KMS-11 (cell line): ENCODE data around the gene MCM5.
"Not testable (repeated sequence)": the region's sequence is repeated elsewhere in the genome, so short reads cannot be mapped to it uniquely, and the experiment has no call there.

ENCODE experiments used
- H2AFZ ChIP-seq: fragments of 200-600 bp; sonication (generic); 2 replicates; pipeline ENCODE4 v1.6.1; 2016; ENCODE audit warnings: antibody characterized with exemption, mixed run types, low read depth
- H3K27ac ChIP-seq: fragments of 200-600 bp; sonication (generic); 2 replicates; pipeline ENCODE4 v1.6.1; 2016; ENCODE audit warnings: mild to moderate bottlenecking, mixed run types
- H3K27me3 ChIP-seq: fragments of 200-600 bp; sonication (generic); 2 replicates; pipeline ENCODE4 v1.6.1; 2017; ENCODE audit warnings: mild to moderate bottlenecking, low read depth, mixed run types, moderate library complexity; ENCODE audit not compliant: insufficient read depth
- H3K36me3 ChIP-seq: fragments of 200-600 bp; sonication (generic); 2 replicates; pipeline ENCODE4 v1.6.1; 2017; ENCODE audit warnings: mild to moderate bottlenecking, mixed run types; ENCODE audit not compliant: insufficient read depth
- H3K4me1 ChIP-seq: fragments of 200-600 bp; sonication (generic); 2 replicates; pipeline ENCODE4 v1.6.1; 2016; ENCODE audit warnings: mild to moderate bottlenecking, low read depth, mixed run types; ENCODE audit not compliant: poor library complexity, severe bottlenecking
- H3K4me2 ChIP-seq: fragments of 200-600 bp; sonication (generic); 2 replicates; pipeline ENCODE4 v1.7.0; 2016; ENCODE audit warnings: mild to moderate bottlenecking, mixed run types
- H3K4me3 ChIP-seq: fragments of 200-600 bp; sonication (generic); IDR thresholded peaks from 2 replicates; pipeline ENCODE4 v1.6.1; 2017; ENCODE audit warnings: low read depth, low read length, mixed read lengths; ENCODE audit not compliant: insufficient read depth
- H3K79me2 ChIP-seq: fragments of 200-600 bp; sonication (generic); 2 replicates; pipeline ENCODE4 v1.6.1; 2016; ENCODE audit warnings: low read depth, mixed run types; ENCODE audit not compliant: insufficient read depth
- H3K9ac ChIP-seq: fragments of 200-600 bp; sonication (generic); 2 replicates; pipeline ENCODE4 v1.6.1; 2016; ENCODE audit warnings: mild to moderate bottlenecking, mixed run types
- H4K20me1 ChIP-seq: fragments of 200-600 bp; sonication (generic); 2 replicates; pipeline ENCODE4 v1.6.1; 2016; ENCODE audit warnings: mild to moderate bottlenecking, mixed run types; ENCODE audit not compliant: insufficient read depth
- CTCF ChIP-seq: fragments of 200-600 bp; sonication (generic); conservative IDR thresholded peaks from 2 replicates; pipeline ENCODE4 v1.6.1; 2017; ENCODE audit warnings: low read depth, mild to moderate bottlenecking, antibody characterized with exemption, low read length, moderate library complexity, mixed read lengths

MCM5 gene

GRCh38 chr22:35459423-35459894 lies 59.5 kb downstream of the MCM5 start:
- Histone ChIP-seq H3K36me3 (no peaks in the 10 kb centered on the region), H3K79me2 (no peaks in the 10 kb centered on the region), H3K4me3 (no peak overlapping the region), H2AFZ (no peak overlapping the region), H4K20me1 (no peaks in the 10 kb centered on the region), H3K27ac (no peak overlapping the region), H3K9ac (no peak overlapping the region), H3K4me2 (no peak overlapping the region), H3K27me3 (no peaks in the 10 kb centered on the region), H3K4me1 (no peaks in the 10 kb centered on the region)
- TF ChIP-seq CTCF: no peak

GRCh38 chr22:35459976-35460375 lies 60.0 kb downstream of the MCM5 start:
- not testable (repeated sequence) for H3K4me2 ChIP-seq, H4K20me1 ChIP-seq, H3K36me3 ChIP-seq, H2AFZ ChIP-seq, H3K79me2 ChIP-seq, H3K27ac ChIP-seq, H3K27me3 ChIP-seq, H3K4me3 ChIP-seq, H3K9ac ChIP-seq, H3K4me1 ChIP-seq

- no peaks in the 10 kb centered on the region for H3K4me1 ChIP-seq
- no peak overlapping the region for H2AFZ ChIP-seq
- no peak overlapping the region for H3K27ac ChIP-seq
- H4K20me1 ChIP-seq: no peaks in the 10 kb centered on the region
- H3K27me3 ChIP-seq: no peaks in the 10 kb centered on the region
- H3K9ac ChIP-seq: no peak overlapping the region
- H3K4me3 ChIP-seq: no peak overlapping the region
- H3K4me2 ChIP-seq: no peak overlapping the region
- TF ChIP-seq CTCF: no peak
- no peaks in the 10 kb centered on the region for H3K36me3 ChIP-seq
- no peaks in the 10 kb centered on the region for H3K79me2 ChIP-seq
These were observed 60.7 kb downstream of the MCM5 start for GRCh38 chr22:35460688-35461087.

GRCh38 chr22:35462498-35463230 lies 62.7 kb downstream of the MCM5 start:
- no peak for TF ChIP-seq CTCF
- Histone ChIP-seq H3K27me3 (no peaks in the 10 kb centered on the region), H3K4me1 (no peaks in the 10 kb centered on the region), H3K4me2 (no peak overlapping the region), H3K9ac (no peak overlapping the region), H4K20me1 (no peaks in the 10 kb centered on the region), H2AFZ (no peak overlapping the region), H3K36me3 (no peaks in the 10 kb centered on the region), H3K79me2 (no peaks in the 10 kb centered on the region), H3K4me3 (no peak overlapping the region), H3K27ac (no peak overlapping the region)

- TF ChIP-seq CTCF: no peak
- no peak overlapping the region for H2AFZ ChIP-seq
- H3K36me3 ChIP-seq: no peaks in the 10 kb centered on the region
- H3K4me1 ChIP-seq: no peaks in the 10 kb centered on the region
- H3K27ac ChIP-seq: no peak overlapping the region
- H3K9ac ChIP-seq: no peak overlapping the region
- H3K27me3 ChIP-seq: no peaks in the 10 kb centered on the region
- H3K4me2 ChIP-seq: no peak overlapping the region
- H3K79me2 ChIP-seq: no peaks in the 10 kb centered on the region
- no peaks in the 10 kb centered on the region for H4K20me1 ChIP-seq
- H3K4me3 ChIP-seq: no peak overlapping the region
These were observed 63.4 kb downstream of the MCM5 start for GRCh38 chr22:35463231-35463933.
